SU-DHL-6 (cell line): Measurements from ENCODE around the gene ATIC.

Experiments
- EZH2phosphoT487 ChIP-seq: fragments of 200-600 bp; sonication (generic), shearing (Covaris generic); conservative IDR thresholded peaks from 2 replicates; pipeline ENCODE4 v1.6.1; 2018; ENCODE audit warnings: mild to moderate bottlenecking, antibody characterized with exemption, low read length, moderate library complexity, mixed read lengths
- TF ChIP-seq, protein P1 (sequence below): fragments of 200-600 bp; sonication (generic); IDR thresholded peaks from one replicate; pipeline ENCODE4 v1.5.1; 2017; ENCODE audit warnings: antibody characterized with exemption, mild to moderate bottlenecking, low read length, moderate library complexity; ENCODE audit not compliant: insufficient read depth, poor library complexity, severe bottlenecking

DNA sequence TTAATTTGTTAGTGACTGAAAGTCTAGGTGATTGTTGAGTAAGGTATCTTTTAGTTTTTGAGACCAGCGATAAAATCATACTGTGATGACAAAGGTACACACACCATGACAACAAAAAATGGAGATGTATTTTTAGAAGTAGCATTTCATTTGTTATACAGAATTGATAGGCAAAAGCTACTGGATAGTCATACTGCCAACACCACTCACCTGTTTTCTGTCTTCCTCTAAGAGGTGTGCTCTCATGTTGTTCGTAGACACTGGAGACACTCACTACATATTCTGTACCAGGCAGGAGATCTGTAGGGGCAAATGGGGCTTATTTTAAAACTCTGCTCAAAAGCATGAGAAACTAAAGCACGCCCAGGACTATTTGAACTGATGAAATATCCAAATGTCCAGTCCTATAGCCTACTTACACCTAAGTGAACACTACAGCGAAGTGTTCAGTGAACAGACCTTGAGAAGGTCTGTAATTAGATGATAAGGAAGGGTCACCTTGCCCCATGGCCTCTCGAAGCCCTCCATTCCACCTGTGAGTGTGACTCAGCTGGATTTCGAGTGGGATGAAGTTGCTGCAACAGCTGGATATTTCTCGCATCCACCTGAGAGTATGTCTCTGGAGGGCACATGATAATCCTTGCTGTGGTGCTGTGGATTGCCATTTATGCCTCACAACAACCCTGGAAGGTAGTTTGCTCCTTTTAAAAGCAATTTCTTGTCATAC lies 76.3 kb downstream of the ATIC start:
- TF ChIP-seq, protein P1, sequence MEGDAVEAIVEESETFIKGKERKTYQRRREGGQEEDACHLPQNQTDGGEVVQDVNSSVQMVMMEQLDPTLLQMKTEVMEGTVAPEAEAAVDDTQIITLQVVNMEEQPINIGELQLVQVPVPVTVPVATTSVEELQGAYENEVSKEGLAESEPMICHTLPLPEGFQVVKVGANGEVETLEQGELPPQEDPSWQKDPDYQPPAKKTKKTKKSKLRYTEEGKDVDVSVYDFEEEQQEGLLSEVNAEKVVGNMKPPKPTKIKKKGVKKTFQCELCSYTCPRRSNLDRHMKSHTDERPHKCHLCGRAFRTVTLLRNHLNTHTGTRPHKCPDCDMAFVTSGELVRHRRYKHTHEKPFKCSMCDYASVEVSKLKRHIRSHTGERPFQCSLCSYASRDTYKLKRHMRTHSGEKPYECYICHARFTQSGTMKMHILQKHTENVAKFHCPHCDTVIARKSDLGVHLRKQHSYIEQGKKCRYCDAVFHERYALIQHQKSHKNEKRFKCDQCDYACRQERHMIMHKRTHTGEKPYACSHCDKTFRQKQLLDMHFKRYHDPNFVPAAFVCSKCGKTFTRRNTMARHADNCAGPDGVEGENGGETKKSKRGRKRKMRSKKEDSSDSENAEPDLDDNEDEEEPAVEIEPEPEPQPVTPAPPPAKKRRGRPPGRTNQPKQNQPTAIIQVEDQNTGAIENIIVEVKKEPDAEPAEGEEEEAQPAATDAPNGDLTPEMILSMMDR: no peak
- no peak for TF ChIP-seq EZH2phosphoT487
